ENCODE results near the gene RASGRP4.

DNA sequence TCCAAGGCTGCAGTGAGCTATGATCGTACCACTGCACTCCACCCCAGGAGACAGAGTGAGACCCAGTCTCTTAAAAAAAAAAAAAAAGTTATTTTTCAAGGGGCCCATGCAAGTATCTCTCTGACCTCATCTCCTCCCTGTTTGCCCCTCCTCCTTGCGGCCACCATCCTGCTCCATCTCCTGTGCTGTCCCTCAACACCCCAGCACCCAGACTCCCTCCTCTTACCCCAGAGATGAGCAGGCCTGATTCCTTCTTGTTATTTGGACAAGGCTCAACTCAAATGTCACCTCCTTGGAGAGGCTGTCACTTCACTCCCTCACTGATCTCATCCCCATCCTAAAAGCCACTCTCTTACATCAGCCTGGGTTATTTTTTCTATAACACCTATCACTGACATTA, 11.9 kb upstream of the RASGRP4 start:
- TF ChIP-seq, protein P1, sequence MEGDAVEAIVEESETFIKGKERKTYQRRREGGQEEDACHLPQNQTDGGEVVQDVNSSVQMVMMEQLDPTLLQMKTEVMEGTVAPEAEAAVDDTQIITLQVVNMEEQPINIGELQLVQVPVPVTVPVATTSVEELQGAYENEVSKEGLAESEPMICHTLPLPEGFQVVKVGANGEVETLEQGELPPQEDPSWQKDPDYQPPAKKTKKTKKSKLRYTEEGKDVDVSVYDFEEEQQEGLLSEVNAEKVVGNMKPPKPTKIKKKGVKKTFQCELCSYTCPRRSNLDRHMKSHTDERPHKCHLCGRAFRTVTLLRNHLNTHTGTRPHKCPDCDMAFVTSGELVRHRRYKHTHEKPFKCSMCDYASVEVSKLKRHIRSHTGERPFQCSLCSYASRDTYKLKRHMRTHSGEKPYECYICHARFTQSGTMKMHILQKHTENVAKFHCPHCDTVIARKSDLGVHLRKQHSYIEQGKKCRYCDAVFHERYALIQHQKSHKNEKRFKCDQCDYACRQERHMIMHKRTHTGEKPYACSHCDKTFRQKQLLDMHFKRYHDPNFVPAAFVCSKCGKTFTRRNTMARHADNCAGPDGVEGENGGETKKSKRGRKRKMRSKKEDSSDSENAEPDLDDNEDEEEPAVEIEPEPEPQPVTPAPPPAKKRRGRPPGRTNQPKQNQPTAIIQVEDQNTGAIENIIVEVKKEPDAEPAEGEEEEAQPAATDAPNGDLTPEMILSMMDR (IDR thresholded peaks at IDR 0.05) = no peak
- TF ChIP-seq POLR2A (IDR thresholded peaks at IDR 0.05) = no peak
